T47D (cell line): ENCODE measurements around the gene BTBD9.
"Not testable (repeated sequence)": the region's sequence is repeated elsewhere in the genome, so short reads cannot be mapped to it uniquely, and the experiment has no call there.

Experiments used
- DNase-seq, 2 experiments: peaks; one replicate each; pipeline versions ENCODE4 v3.0.0 to v3.0.0-alpha.2; 2011 to 2012; ENCODE audit warnings: low read depth in 1 of 2, low spot score in 1 of 2
- JUND ChIP-seq: IDR thresholded peaks from 2 replicates; pipeline ENCODE4 v1.6.1; 2012; ENCODE audit warnings: low read depth
- in situ Hi-C: cut with HindIII; loops from 2 replicates; pipeline ENCODE4 v1.10.0; 2016; ENCODE audit warnings: low sequenced_read_pairs, low pct_unique_long_range_greater_than_20kb

BTBD9 gene

GRCh38 chr6:38349221-38349620 is 290.5 kb downstream of the BTBD9 start:
- in situ Hi-C loops: no loop called here
- no peak for TF ChIP-seq JUND
- no peak for DNase-seq

GRCh38 chr6:38348371-38348770 is 291.4 kb downstream of the BTBD9 start:
- in situ Hi-C loops: no loop called here
- TF ChIP-seq JUND: no peak
- DNase-seq: no peak

DNA sequence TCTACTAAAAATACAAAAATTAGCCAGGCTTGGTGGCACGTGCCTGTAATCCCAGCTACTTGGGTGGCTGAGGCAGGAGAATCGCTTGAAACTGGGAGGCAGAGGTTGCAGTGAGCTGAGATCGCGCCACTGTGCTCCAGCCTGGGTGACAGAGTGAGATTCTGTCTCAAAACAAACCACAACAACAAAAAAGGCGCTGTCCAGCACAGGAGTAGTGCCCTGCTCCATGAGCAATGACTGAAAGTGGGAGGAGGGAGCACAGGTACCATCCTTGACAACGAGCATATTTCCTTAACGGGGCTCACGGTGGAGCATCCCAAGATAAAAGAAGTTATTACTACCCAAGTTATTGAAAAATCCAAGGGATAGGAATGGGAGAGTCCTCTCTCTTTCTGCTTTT is 291.9 kb downstream of the BTBD9 start:
- peak in 1 of 2 experiments; percentile 60 for DNase-seq
- in situ Hi-C loops: not testable (repeated sequence)

DNA sequence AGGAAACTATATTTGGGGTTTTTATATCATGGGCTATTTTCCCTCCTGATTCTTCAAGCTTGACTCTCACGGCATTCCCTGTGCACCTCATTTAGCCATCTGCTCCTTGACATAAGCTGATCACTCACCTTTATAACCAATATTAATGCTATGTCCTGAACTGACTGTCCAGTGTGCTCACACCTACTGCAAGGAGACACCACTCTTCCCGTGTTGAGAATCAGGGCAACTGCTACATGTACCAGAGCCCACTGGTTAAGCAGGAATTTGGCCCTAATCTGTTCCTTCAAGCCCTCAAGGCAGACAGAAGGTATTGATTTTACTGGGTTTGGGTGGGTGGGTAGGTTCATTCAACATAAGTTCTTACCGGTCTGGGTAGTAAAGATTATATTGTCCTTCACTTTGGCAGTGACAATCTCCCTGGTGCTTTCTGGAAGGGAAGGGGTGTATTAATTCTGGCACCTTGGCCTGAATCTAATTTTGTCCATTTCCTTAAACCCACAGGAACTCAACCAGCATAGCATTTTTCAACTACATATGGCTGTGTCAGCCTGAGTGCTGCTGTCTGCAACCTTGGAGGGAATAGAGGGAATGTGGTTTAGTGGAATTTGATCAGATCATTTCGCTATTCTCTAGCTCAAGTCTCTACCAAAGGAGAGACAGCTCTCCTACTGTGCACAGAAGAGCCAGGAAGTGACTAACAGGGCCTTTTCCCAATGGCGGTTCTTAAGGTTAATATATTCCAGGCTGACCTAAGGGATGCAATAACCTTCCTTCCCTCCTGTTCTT is 293.2 kb downstream of the BTBD9 start:
- in situ Hi-C loops: no loop called here
- no peak for TF ChIP-seq JUND
- DNase-seq: no peak

- no peak for TF ChIP-seq JUND
- DNase-seq: no peak
- in situ Hi-C loops: no loop called here
Observed at GRCh38 chr6:38345586-38345985, 294.1 kb downstream of the BTBD9 start.

DNA sequence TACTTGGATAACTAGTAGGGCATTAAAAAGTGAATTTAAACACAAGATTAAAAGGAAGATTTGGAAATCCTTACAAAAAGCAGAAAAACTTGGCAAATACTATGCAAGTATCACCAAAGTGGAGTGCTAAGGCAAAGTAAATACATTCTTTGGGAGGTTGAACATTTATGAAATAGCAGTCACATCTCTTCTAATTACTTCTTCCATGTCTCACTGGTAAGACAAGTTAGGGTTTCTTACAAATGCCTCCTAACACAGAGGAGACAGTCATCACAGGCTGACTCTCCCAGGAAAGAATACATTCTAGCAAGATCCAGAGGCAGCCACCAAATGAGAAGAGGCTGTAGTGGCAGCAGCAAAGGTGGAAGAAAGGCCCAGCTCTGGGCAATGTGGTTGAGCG is 298.2 kb downstream of the BTBD9 start:
- TF ChIP-seq JUND: no peak
- in situ Hi-C loops: no loop called here
- DNase-seq: no peak

DNA sequence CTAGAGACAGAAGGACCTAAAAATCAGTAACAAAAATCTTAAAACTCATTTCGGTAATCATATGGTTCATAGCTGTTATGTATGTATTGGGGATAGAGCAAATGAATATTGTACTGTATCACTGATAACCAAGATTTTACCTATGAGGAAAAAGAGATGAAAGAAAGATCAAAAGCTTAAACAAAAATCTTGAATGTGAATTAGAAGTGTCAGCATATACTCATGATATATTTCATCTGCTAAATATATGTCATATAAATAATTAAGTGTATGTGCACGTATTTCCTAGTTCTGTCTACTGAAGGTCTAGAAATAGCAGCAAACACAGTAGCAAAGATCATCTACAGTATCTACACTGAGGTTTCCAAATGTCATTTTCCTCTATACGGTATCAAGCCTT is 299.8 kb downstream of the BTBD9 start:
- in situ Hi-C loops: no loop called here
- TF ChIP-seq JUND: no peak
- no peak for DNase-seq

DNA sequence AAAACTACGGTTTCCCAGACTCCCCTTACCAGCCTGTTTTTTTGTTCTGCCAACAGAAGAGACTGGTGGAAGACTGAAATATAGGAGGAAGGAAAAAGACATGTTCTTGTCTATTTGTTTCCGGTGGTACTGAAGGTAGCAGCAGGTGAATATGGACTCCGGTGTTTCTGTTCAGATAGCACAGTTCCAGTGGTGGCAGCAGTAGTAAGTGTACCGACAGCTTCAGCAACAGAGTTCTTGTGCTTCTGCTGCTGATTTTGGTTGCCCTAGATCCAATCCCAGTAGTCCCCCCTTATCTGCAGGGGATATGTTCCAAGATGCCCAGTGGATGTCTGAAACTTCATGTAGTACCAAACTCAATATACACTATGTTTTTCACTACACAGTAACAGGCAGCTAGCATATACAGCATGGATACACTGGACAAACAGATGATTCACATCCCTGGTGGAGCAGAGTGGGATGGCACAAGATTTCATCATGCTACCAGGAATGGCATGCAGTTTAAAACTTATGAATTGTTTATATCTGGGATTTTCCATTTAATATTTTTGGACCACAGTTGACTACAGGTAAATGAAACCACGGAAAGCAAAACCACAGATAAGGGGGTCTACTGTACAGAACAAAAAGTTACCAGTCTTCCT is 301.8 kb downstream of the BTBD9 start:
- TF ChIP-seq JUND: no peak
- peak in 1 of 2 experiments; percentile 36 for DNase-seq
- in situ Hi-C loops: no loop called here

- TF ChIP-seq JUND: no peak
- in situ Hi-C loops: no loop called here
- no peak for DNase-seq
Observed at GRCh38 chr6:38336922-38337321, 302.8 kb downstream of the BTBD9 start.

DNA sequence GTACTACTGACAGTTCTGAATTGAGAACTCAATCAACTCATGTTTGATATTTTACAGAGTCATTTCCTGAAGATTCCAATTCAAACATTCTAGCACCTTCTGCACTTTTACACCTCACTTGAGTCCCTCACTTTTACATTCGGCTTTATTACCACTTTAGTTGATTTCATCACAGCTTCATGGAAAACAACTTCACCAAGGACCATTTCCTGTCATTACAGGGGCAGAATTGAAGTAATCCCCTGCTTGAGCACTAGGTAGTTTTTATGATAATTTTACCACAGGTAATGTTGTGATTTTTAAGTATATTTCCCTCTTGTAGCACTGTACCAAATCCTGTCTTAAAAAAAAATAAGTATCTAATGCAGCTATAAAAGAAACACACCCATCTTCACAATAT is 312.9 kb downstream of the BTBD9 start:
- DNase-seq: no peak
- in situ Hi-C loops: no loop called here
- TF ChIP-seq JUND: no peak

- TF ChIP-seq JUND: no peak
- in situ Hi-C loops: no loop called here
- no peak for DNase-seq
Observed at GRCh38 chr6:38323216-38323615, 316.5 kb downstream of the BTBD9 start.

DNA sequence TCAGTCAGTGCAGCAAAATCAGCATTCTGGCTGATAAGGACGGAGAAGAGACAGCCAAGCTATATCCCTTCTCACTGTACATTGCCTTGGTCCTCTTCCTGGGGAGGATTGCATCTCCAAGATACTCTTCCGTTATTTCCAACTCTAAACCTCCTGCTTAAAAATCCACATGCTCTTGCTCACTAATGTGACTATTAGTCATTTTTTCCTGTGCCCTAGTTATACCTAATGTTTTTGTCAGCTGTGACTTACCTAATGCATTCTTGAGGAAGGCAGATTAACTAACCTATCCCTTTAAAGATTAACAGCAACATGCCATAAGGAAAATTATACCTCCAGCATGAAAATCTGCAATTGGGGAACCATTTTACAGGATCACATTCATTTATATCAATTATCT is 317.6 kb downstream of the BTBD9 start:
- in situ Hi-C loops: no loop called here
- no peak for DNase-seq
- no peak for TF ChIP-seq JUND

DNA sequence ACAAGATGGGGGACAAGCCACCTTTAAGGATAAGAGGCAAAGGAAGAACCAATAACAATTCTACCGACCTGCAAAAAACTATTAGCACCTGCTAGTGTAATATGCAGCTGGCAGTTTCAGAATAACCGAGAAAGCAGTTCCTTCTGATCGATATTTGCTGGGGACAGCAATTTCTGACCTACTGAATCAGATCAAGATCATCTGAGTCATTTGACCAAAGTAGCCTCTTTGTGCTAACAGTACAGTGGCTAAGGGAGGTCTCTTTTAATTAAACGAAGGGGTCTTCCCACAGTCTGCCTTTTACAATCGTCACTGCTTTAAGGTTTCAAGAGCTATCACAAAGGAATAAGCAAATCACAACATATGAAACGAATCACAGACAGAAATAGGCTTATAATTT is 318.9 kb downstream of the BTBD9 start:
- no peak for DNase-seq
- in situ Hi-C loops: no loop called here

More for the DNA sequence above, 318.9 kb downstream of the BTBD9 start:
- TF ChIP-seq JUND: no peak
